Glomerular visceral epithelial cell (primary cell): Measurements from ENCODE around the gene TAPT1.
"Not testable (repeated sequence)": the region's sequence is repeated elsewhere in the genome, so short reads cannot be mapped to it uniquely, and the experiment has no call there.

Experiments
- DNase-seq: peaks from one replicate; pipeline ENCODE4 v3.0.0-alpha.2; 2016; ENCODE audit errors: extremely low spot score

Gene TAPT1

GRCh38 chr4:16169490-16169889 is 56.8 kb downstream of the TAPT1 start:
- DNase-seq = no peak

DNA sequence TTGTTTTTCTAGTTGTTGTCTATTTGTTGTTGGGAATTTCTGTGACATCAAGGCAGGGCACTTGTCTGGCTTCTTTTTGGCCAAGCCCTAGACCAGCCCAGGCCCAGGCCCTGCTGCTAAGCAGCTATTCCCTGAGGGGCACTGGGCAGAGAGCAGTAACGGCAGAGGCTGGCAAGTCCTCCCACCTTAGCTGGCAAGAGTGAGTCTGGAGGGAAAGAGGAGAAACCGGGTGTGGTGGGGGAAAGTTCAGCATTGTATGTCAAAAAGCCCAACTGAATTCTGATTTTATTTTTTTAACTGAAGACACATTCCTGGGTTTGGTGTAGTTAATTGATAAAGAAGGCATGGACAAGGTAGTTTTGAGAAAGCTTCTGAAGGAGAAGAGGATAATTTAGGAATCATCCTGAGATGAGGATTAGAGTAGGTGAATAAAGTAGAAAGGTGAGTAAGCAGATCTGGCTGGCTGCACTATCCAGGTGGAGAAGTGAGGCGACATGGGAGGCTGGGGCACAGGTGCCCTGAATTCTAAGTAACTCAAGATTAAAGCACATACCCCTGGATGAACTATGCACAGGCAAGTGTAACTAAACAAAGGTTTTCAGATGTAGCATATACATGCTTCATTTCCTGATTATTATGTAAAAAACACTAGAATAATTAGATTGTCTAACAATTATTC is 57.4 kb downstream of the TAPT1 start:
- no peak for DNase-seq

DNA sequence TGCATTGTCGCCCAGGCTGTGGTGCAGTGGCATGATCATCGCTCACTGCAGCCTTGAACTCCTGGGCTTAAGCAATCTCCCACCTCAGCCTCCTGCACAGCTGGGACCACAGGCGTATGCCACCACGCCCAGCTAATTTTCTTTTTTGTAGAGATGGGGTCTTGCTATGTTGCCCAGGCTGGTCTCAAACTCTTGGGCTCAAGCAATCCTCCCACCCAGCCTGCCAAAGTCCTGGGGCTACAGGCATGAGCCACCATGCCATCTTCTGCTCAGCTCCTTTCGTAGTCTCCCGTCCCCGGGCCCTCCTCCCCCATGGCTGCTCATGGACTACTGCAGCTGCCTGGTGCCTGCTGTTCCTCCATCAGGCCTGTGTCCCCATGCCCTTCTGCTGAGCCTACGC is 58.1 kb downstream of the TAPT1 start:
- no peak for DNase-seq

- DNase-seq = no peak
These were observed 60.3 kb downstream of the TAPT1 start for GRCh38 chr4:16165931-16166330.

DNA sequence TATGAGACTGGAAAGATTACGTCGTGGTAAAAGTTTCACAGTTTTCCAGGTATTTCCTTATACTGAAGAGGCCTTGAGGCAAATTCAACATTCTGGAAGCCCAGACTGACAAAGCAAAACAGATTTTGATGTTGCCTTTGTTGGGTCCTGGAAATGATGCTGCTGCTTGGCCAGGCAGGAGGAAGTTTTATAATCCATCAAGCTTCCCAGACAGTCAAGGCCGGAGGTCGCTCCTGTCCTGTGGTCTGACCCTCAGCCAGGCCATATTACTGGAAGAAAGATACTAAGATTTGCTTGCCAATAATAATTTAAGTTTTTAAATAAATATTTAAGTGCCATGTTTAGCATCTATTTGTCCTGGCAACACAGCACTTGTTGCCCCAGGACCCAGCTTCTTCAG is 63.4 kb downstream of the TAPT1 start:
- no peak for DNase-seq

GRCh38 chr4:16161851-16162408 is 64.3 kb downstream of the TAPT1 start:
- no peak for DNase-seq

GRCh38 chr4:16160457-16160856 is 65.8 kb downstream of the TAPT1 start:
- no peak for DNase-seq

GRCh38 chr4:16159286-16159685 is 67.0 kb downstream of the TAPT1 start:
- DNase-seq = no peak

DNA sequence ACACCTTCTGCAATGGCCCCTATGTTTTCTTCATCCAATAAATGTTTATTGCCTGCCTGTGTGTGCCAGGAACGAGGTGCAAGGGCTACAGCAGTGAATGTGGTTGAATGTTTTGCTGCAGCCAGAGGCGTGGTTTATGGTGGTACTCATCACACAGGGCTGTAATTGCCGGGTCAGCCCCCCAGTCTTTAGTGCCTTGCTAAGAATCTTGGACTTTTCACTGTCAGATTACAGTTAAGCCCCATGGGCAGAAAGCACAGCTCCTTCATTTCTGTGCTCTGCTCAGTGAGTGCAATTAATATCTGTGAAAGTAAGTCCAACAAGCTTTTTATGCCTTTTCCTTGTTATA is 67.8 kb downstream of the TAPT1 start:
- DNase-seq = no peak

GRCh38 chr4:16157609-16158503 is 68.4 kb downstream of the TAPT1 start:
- DNase-seq = no peak

GRCh38 chr4:16155528-16156169 is 70.6 kb downstream of the TAPT1 start:
- no peak for DNase-seq

- no peak for DNase-seq
These were observed 71.8 kb downstream of the TAPT1 start for GRCh38 chr4:16154451-16154850.

DNA sequence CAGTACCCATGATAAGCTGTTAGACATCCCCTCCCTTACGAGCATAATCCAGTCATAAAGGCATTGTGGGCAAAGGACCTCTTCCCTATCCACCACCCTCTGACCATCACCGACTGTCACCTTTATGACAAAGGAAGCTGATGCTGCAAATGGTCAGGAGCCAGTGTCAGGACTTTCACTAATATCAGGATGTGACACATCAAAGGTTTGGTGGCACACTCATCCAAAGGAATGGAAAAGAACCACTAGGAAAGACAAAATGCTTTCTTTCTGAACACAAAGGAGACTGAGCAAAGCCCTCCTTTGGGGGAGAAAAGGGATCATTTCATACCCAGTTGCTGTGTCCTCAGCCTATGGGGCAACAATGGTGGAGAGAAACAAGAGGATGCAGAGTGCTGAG is 75.6 kb downstream of the TAPT1 start:
- no peak for DNase-seq

GRCh38 chr4:16144913-16145312 is 81.4 kb downstream of the TAPT1 start:
- DNase-seq = not testable (repeated sequence)

GRCh38 chr4:16142598-16143310 is 83.5 kb downstream of the TAPT1 start:
- no peak for DNase-seq

- DNase-seq = peak; percentile 100
These were observed 85.4 kb downstream of the TAPT1 start for GRCh38 chr4:16140879-16141249.

GRCh38 chr4:16140231-16140878 is 85.9 kb downstream of the TAPT1 start:
- peak; percentile 33 for DNase-seq

GRCh38 chr4:16139066-16139945 is 87.0 kb downstream of the TAPT1 start:
- DNase-seq = peak; percentile 9

DNA sequence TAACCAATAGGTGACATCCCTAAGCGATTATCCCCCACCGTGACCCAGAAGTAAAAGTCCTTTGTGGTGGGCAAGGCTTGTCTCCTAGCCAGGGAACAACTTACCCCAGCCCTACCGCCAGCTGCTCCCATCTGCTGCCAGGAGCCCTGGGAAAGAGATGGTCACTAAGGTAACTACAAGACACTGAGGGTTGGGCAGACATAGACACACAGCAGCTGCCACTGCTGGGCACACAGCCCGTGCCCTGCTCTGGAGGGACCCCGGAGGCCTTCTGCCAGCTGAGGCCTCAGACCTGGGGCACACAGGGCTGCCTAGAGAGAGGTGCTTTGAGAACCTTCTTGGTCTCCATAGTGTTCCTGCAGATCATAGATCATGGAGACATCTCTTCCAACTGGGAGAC is 89.4 kb downstream of the TAPT1 start:
- no peak for DNase-seq

DNA sequence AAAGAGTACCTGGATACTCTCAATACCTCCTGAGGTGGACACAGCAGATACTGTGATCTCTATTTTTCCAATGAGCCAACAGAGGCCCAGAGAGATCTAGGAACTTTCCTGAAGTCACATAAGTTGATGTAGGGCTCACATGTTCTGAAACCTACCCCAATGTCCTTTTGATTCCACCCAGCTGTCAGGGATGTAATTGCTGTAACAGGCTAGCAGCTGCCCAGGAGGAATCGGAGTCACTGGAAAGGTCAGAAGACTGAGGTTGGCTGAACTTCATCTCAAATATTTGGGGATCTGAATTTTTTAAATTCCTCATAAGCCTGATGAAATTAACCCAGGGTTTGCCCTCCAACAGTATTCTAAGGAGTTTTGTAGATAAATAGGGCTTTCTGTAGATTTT is 90.0 kb downstream of the TAPT1 start:
- no peak for DNase-seq
